Measurements from ENCODE around the gene CHRNA10.
A peak's percentile ranks its signal among the peaks of the same experiment; 100 is the strongest.

The CHRNA10 gene, protein sequence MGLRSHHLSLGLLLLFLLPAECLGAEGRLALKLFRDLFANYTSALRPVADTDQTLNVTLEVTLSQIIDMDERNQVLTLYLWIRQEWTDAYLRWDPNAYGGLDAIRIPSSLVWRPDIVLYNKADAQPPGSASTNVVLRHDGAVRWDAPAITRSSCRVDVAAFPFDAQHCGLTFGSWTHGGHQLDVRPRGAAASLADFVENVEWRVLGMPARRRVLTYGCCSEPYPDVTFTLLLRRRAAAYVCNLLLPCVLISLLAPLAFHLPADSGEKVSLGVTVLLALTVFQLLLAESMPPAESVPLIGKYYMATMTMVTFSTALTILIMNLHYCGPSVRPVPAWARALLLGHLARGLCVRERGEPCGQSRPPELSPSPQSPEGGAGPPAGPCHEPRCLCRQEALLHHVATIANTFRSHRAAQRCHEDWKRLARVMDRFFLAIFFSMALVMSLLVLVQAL

DNA sequence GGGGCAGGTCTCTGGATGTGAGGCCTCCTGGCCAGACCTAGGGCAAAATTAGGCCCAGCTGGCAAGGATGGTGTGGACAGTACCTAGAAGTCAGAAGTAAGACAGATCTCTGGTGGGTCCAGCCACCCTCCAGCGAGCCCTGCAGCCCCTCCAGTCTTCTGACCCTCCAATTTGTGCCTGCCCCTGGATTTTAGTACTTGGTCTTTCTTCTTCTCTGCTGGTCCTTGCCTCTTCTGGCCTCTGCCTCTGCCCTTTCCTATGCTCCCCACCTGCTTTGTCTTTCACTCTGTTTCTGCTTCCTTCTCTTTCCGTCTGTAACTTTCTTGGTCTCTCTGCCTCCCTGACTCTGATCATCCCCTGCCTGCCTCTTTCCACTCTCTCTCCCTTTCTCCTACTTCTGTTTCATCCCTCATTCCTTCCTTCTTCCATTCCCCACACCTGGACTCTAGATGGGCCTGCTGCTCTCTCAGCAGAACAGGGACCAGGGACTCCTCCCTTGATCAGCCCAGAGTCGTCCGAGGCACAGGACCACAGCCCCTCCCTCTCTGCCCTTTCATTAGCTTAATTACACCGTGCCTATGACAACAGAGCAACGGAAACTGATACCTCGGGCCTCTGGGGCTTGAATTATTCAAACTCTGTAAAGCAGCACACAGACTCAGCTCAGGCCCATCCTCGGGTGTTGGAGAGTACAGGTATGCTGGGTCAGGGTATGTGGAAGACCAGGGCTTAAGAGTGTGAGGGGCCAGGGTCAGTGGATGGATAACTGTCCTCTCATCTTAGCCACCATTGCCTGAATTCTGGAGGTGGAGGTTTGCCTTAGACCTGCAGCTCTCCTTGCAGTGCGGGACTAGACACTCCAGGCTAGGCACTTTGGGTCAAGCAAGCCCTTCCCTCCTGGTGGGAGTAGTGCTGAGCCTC is at the start of gene CHRNA10:
CHRNA10 (minus strand) TSS at position 51 of the 921 bp plus-strand sequence. CDS start 72 bp downstream, outside the sequence.
- DNase-seq (ENCODE audit: low spot score) = no peak

DNA sequence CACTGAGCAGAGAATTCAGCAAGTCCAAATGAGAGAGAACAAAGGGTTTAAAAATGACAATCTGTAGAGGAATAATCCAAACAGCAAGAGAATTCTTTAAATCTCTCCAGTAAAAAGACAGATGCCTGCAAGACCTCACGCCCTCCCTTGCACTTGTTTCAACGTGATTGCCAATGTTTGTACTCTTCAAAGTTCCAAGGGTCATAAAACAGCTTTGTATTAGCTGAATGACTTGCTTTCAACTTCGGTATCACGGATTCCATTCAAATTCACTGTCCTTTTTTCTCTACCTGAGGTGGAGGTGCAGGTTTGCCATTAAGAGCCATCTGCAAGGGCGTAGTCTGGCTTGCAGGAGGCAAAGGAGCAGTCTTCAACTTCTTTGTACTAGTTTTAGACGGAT is 41.1 kb upstream of the CHRNA10 start:
- DNase-seq (ENCODE audit: low spot score) = no peak

DNA sequence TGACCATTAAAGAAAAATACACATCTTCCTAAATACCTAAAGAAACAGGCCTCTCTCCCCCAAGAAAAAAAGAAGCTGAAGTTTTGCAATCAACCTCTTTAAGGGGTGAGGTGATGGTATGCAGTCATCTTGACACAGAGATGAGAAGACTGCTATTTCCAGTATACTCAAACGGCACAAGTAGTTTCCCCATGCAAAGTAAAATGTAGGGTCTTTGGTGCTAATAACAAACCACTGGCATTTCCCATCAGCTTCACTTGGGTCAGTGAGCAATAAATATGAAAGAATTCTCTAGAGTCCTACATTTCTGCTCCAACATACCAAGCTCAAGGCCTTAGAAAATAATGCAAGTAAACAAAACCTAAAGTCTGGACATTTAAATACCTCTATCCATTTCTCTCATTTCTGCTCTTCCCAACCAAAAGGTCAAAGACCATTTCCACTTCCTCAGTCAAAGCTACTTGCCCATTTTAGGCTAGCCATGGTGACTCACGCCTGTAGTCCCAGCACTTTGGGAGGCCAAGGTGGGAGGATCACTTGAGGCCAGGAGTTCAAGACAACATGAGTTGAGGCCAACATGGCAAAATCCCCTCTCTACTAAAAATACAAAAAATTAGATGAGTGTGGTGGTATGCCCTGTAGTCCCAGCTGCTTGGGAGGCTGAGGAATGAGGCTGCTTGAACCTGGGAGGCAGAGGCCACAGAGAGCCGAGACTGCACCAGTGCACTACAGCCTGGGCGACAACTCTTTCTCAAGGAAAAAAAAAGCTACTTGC is 39.5 kb upstream of the CHRNA10 start:
- DNase-seq (ENCODE audit: low spot score) = peak; percentile 12

DNA sequence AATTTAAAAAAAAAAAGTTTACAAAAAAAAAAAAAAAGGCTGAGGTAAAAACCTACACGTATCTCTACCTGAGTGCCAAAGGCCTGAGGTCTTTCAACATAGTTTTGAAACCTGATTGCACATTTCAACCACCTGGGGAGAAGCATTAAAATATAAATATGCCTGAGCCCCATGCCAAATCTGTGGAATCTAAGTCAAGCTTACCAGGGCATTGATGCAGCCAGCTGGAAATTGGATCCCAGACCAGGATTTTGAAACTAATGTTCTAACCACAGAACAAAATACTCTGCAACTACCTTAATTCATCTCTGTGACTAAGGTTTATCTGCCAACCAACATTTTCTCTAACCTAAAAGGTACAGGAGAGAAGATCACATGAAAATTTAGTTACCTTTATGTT is 38.8 kb upstream of the CHRNA10 start:
- DNase-seq (ENCODE audit: low spot score) = peak; percentile 36

DNA sequence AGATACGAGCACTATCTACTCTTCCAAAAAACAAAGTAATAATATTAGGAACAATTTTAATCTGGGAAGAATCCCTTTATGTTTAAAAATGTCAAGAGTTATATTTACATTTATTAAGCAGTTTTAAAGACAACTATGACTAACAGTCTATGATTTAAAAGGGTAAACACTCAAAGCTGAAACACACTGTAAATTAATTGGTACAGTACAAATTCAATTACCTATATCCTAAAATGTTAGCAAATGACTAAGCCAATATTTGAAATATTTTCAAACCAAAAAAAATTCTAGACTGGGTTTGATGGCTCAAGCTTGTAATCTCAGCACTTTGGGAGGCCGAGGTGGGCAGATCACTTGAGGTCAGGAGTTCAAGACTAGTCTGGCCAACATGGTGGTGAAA is 36.0 kb upstream of the CHRNA10 start:
- DNase-seq (ENCODE audit: low spot score) = no peak

DNA sequence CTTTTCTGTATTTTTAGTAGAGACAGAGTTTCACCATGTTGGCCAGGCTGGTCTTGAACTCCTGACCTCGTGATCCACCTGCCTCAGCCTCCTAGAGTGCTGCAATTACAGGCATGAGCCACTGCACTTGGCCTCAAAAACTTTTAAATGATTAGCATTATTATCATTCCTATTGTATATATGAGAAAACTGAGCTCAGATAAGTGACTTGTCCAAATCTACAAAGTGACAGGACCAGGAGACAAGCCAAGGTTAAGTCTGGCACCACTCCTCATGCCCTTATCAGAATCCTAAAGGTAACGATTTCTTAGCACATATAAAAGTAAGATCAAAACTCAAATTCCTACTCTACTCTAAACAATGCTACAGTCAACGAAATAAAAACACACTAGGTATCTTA is 32.2 kb upstream of the CHRNA10 start:
- no peak for DNase-seq (ENCODE audit: low spot score)

DNA sequence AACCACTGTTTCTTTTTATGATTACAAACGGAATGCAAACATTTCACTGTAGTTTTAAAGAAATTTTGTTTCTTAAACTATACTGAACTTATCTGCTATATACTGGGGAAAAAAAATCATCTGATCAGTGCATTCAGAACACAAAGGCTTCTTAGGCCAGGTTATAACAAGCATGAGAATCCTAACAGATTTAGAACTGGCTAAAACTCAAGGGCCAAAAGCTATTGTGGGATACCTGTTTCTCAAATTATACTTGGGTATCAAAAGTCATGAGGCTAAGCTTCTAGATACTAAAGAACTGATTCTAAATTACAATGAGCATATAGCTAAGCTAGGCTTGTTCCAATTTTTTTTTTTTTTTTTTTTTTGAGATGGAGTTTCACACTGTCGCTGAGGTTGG is 29.7 kb upstream of the CHRNA10 start:
- DNase-seq (ENCODE audit: low spot score) = no peak

DNA sequence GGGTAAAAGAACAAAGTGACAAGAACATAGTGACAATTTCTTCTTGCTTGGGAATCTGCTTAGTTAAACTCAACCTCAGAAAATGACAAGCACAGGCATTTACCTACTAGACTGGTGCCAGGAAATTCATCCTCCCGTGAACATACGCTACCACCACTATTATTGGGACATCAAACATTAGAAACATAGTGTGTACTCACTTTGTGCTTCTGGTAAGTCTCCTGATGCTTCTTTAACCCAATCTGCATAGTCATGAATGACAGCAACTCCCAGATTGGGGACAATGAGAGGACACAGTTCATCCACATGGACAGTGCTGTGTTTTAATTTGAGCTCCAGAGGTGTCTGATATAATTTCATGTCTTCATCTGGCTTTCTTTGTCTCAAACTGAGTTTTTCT is 29.2 kb upstream of the CHRNA10 start:
- DNase-seq (ENCODE audit: low spot score) = no peak

DNA sequence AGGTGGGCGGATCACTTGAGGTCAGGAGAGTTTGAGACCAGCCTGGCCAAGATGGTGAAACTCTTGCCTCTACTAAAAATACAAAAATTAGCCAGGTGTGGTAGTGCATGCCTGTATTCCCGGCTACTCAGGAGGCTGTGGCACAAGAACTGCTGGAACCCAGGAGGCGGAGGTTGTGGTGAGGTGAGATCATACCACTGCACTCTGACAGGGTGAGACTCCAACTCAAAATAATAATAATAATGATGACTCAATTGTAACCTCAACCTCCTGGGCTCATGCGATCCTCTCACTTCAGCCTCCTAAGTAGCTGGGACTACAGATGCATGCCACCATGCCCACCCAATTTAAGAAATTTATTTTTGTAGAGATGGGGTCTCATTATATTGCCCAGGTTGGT is 15.6 kb upstream of the CHRNA10 start:
- DNase-seq (ENCODE audit: low spot score) = no peak

DNA sequence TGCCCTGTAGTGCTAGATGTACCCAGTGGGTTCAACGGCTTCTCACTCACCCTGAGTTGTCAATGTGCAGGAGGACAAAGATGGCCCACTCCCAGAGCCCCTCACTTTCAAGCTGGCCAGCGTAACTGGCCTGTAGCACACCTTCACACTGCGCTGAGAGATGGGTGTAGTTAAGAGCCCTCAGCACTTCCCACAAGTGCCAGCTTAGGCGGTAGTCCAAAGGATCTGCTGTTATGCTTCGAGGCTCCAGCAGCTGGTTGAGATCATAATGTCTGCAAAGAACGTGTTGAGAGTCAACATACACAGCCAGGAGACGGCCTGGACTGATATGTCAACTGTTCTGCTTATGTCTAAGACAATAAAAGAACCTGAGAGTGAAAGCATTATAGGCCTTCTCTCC is 14.7 kb upstream of the CHRNA10 start:
- no peak for DNase-seq (ENCODE audit: low spot score)

DNA sequence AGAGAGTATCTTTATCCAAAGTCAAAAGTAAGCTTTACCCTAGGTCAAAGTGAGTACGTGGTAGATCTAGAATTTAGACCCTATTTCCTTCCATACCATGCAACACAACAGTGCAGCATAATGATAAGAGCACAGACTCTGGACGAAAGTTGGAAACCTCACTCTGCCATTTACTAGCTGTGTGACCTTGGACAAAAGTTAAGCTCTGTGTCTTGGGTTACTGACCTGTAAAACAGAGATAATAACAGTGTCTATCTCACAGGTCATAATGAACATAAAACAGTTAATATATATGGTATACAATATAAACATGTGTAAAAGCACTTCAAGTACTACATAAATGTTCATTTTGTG is 13.6 kb upstream of the CHRNA10 start:
- DNase-seq (ENCODE audit: low spot score) = no peak

DNA sequence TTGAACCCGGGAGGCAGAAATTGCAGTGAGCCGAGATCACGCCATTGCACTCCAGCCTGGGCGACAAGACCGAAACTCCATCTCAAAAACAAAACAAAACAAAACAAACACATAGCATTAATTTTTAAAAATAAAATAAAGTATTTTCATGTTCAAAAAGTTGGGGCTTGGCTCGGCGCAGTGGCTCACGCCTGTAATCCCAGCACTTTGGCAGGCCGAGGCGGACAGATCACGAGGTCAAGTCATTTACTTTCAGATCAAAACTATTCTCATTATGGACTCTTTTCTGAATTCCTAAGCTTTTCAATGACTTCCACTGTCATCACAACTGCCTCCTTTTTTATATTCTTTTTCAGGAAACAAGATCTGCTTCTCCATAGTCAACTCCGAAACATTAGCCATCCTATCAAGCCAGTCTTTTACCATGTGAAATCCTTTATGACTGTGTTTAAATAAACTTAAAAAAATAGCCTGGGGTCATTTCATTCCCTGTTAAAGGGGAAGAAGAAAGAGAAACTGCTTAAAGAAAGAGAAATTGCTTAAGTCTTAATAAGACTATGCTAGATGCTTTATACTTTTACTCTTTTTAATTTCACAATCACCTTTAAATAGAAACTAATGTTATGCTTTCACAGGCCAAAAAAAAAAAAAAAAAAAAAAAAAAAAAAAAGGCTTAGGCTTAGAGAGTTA is 13.1 kb upstream of the CHRNA10 start:
- no peak for DNase-seq (ENCODE audit: low spot score)

DNA sequence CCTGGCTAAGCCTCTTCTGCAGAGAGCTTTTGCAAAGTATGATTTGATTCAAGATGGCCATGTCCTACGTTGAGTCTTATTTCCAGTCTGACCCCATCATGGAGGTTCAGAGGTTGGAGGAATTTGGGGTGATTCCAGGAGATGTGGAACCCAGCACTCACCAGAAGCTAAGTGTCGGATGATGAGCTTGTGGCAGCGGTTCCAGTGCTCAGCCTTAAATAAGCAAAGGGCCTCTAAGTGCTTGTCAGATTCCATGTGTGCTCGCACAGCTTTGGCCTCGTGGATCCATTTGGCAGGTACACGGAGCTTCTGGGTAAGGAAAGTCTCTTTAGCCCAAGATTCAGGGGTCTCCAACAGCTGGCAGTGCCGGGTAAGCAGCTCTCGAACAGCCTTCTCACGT is 11.9 kb upstream of the CHRNA10 start:
- DNase-seq (ENCODE audit: low spot score) = no peak

DNA sequence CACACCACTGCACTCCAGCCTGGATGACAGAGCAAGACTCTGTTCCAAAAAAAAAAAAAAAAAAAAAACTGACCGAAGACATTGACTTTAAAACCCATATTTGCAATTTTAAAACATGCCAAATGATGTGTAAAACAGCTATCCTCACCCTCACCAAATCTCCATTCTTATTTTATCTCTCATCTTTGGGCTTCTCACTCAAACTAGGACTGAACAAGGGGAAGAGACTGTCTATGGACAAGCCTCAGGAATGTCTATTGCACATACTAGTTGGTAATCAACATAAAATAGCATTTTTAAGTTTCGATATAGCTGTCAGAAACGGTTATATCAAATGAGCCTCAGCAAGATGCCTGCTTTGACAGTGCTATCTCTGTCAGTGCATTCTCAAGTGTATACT is 7.9 kb upstream of the CHRNA10 start:
- no peak for DNase-seq (ENCODE audit: low spot score)

DNA sequence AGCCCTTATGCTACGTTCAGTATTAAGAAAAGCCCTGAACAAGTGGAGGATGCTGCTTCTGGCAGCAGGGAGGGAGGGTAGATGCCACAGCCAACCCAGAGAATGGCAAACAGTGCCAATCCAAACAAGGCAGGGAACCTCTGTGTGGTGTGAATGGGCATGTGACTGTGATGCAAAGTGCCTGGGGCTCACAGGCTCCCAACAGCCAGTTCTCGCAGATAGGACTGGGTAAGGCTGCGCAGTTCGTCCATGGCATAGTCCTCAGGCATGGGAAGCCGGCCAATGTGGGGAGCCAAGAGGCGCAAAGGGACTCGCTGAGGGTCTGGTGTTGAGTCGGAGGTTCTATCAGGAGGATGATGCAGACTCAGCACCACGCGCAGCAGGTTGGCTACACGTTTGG is 4.8 kb upstream of the CHRNA10 start:
- no peak for DNase-seq (ENCODE audit: low spot score)

DNA sequence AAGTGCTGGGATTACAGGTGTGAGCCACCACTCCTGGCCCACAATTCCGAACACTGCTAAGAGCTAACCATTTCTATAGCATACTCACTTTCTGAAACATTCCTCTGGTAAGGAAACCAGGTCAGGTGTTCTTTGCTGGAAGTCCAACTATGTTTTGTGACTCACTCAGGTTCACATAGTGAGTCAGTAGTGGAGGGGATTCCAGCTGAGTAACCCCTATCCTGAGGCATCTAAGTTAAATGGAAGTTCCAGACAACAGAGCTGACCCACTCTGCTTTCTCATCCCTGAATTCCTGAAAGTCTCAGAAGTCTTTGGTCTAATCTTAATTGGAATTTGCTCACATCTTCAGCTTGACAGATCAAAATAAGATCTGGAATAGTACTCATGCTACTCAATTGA is 3.0 kb upstream of the CHRNA10 start:
- no peak for DNase-seq (ENCODE audit: low spot score)

DNA sequence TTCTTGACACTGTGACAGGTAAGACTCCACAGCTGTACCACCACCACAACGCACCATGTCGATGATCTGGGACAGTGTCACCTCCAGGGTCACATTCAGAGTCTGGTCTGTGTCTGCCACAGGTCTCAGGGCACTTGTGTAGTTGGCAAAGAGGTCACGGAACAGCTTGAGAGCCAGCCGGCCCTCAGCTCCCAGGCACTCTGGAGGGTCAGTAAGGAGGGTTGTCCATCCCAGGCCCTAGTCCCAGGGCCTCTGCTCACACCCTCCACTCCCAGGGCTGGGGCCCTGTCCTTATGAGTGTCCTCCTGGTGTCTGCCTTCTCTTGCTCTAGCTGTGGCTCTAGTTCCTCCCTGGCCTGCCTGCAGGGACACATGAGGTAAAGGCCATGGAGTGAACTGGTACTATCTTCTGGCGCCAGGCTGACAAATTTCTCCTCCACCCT is 1.4 kb downstream of the CHRNA10 start:
- DNase-seq (ENCODE audit: low spot score) = no peak

DNA sequence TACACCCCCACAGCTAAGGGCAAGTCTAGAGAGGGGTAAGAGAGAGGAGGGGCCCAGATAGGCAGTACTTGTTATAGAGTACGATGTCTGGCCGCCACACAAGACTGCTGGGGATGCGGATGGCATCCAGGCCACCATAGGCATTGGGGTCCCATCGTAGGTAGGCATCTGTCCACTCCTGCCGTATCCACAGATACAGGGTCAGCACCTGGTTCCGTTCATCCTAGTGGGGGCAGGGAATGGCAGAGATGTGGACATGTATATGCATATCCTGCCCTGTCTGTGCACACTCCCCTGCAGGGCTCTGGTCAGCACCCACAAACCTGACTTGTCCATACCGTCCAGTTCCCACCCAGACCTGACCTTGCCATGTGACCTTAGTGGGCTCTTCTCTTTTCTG is 2.1 kb downstream of the CHRNA10 start:
- no peak for DNase-seq (ENCODE audit: low spot score)

DNA sequence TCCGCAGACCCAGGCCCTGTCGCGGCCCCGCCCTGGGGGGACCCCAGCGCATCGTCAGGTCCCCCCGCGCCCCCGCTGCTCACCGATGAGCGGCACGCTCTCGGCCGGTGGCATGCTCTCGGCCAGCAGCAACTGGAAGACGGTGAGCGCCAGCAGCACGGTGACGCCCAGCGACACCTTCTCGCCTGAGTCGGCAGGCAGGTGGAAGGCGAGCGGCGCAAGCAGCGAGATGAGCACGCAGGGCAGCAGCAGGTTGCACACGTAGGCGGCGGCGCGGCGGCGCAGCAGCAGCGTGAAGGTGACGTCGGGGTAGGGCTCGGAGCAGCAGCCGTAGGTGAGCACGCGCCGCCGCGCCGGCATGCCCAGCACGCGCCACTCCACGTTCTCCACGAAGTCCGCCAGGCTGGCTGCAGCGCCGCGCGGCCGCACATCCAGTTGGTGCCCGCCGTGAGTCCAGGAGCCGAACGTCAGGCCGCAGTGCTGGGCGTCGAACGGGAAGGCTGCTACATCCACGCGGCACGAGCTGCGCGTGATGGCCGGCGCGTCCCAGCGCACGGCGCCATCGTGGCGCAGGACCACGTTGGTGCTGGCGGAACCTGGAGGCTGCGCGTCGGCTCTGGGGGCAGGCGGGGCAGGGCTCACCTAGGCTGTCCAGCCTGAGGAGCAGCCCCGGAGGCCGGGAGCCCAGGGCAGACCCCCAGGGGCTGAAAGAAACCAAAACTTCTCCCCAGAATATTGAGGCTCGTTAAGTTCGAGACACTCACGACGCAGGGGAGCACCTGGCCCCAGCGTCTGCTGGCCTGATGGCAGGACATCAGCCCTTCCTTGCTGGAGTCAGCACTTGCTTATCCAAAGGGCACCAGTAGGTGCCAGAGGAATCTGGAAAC is 3.8 kb downstream of the CHRNA10 start:
- DNase-seq (ENCODE audit: low spot score) = no peak

DNA sequence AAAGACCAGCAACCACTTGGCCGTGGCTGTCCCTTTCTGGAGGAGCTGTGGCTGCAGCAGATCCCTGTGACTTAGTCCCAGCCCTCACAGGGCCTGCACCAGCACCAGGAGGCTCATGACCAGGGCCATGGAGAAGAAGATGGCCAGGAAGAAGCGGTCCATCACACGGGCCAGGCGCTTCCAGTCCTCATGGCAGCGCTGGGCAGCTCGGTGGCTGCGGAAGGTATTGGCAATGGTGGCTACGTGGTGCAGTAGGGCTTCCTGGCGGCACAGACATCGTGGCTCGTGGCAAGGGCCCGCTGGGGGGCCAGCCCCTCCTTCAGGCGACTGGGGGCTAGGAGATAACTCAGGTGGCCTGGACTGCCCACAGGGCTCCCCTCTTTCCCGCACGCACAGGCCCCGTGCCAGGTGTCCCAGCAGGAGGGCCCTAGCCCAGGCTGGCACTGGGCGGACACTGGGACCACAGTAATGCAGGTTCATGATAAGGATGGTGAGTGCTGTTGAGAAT is 5.1 kb downstream of the CHRNA10 start:
- no peak for DNase-seq (ENCODE audit: low spot score)

Data from GM03348 (cell line).